Liver (tissue), 9 donors: ENCODE data around the gene DIP2C. TPM values are rescaled to one million over a fixed set of nuclear protein-coding genes. Genes with fewer than 3 reads are reported as not detected.

Experiments used
- DNase-seq: peaks from one replicate; pipeline ENCODE4 v3.0.0-alpha.2; 2017; ENCODE audit warnings: low spot score
- H3K27ac ChIP-seq, 2 donors: one replicate each; pipeline ENCODE4 v1.7.0; 2013; ENCODE audit warnings: inconsistent platforms in 2 of 2, low read length in 2 of 2, control low read depth in 1 of 2, low read depth in 1 of 2, mild to moderate bottlenecking in 1 of 2
- H3K27me3 ChIP-seq, 4 donors: one replicate each; pipeline versions ENCODE4 v1.6.1 to v1.7.0; 2013; ENCODE audit warnings: low read length in 3 of 4, inconsistent platforms in 1 of 4, mild to moderate bottlenecking in 1 of 4, moderate library complexity in 1 of 4; ENCODE audit not compliant: control insufficient read depth in 4 of 4, insufficient read depth in 4 of 4
- H3K36me3 ChIP-seq, 4 donors: one replicate each; pipeline versions ENCODE4 v1.6.1 to v1.7.0; 2013; ENCODE audit warnings: low read length in 3 of 4, mild to moderate bottlenecking in 3 of 4, low read depth in 1 of 4, moderate library complexity in 1 of 4; ENCODE audit not compliant: control insufficient read depth in 4 of 4, insufficient read depth in 3 of 4
- H3K4me1 ChIP-seq, 4 donors: one replicate each; pipeline versions ENCODE4 v1.6.1 to v1.7.0; 2013; ENCODE audit warnings: low read length in 3 of 4, mild to moderate bottlenecking in 3 of 4, moderate library complexity in 1 of 4; ENCODE audit not compliant: control insufficient read depth in 4 of 4, insufficient read depth in 4 of 4
- H3K4me3 ChIP-seq, 3 donors: one replicate each; pipeline versions ENCODE4 v1.6.1 to v1.7.0; 2013; ENCODE audit warnings: low read length in 3 of 3, control low read depth in 1 of 3, low read depth in 1 of 3, mild to moderate bottlenecking in 1 of 3
- H3K9ac ChIP-seq, 2 donors: one replicate each; pipeline ENCODE4 v1.7.0; 2013; ENCODE audit warnings: low read length in 2 of 2, mild to moderate bottlenecking in 2 of 2, moderate library complexity in 2 of 2, control low read depth in 1 of 2, low read depth in 1 of 2
- H3K9me3 ChIP-seq, 4 donors: one replicate each; pipeline versions ENCODE4 v1.6.1 to v1.7.0; 2013; ENCODE audit warnings: low read length in 3 of 4; ENCODE audit not compliant: control insufficient read depth in 4 of 4
- FOXA2 ChIP-seq: IDR thresholded peaks from 2 replicates; pipeline ENCODE4 v1.6.1; 2016; ENCODE audit warnings: antibody characterized with exemption
- GABPA ChIP-seq, 2 donors: IDR thresholded peaks in 1 of 2; conservative IDR thresholded peaks in 1 of 2; 2 replicates each; pipeline ENCODE4 v1.6.1; 2016; ENCODE audit warnings: antibody characterized with exemption in 2 of 2, mild to moderate bottlenecking in 1 of 2, moderate library complexity in 1 of 2
- HNF4A ChIP-seq, 2 donors: conservative IDR thresholded peaks; 2 replicates each; pipeline ENCODE4 v1.6.1; 2016; ENCODE audit warnings: antibody characterized with exemption in 2 of 2, mild to moderate bottlenecking in 2 of 2
- HNF4G ChIP-seq: IDR thresholded peaks from 2 replicates; pipeline ENCODE4 v1.6.1; 2016; ENCODE audit warnings: antibody characterized with exemption
- JUND ChIP-seq, 2 donors: IDR thresholded peaks; 2 replicates each; pipeline ENCODE4 v1.6.1; 2016; ENCODE audit warnings: antibody characterized with exemption in 2 of 2
- NR2F2 ChIP-seq: IDR thresholded peaks from 2 replicates; pipeline ENCODE4 v1.6.1; 2016; ENCODE audit warnings: antibody characterized with exemption
- RAD21 ChIP-seq, 2 donors: IDR thresholded peaks; 2 replicates each; pipeline ENCODE4 v1.6.1; 2016; ENCODE audit warnings: antibody characterized with exemption in 2 of 2, mild to moderate bottlenecking in 2 of 2
- SP1 ChIP-seq: IDR thresholded peaks from 2 replicates; pipeline ENCODE4 v1.6.1; 2018; ENCODE audit warnings: antibody characterized with exemption, mild to moderate bottlenecking
- TAF1 ChIP-seq: conservative IDR thresholded peaks from 2 replicates; pipeline ENCODE4 v1.6.1; 2016; ENCODE audit warnings: antibody characterized with exemption, mild to moderate bottlenecking
- YY1 ChIP-seq: IDR thresholded peaks from 2 replicates; pipeline ENCODE4 v1.6.1; 2016; ENCODE audit warnings: antibody characterized with exemption, mild to moderate bottlenecking
- ZBTB33 ChIP-seq: IDR thresholded peaks from 2 replicates; pipeline ENCODE4 v1.6.1; 2016; ENCODE audit warnings: antibody characterized with exemption
- WGBS: extraction: QIAGEN DNeasy Blood & Tissue Kit; methylation state at CpG from one replicate; pipeline ENCODE4 v1.1.7; 2013; 5-methylcytosine and 5-hydroxymethylcytosine counted together
- polyA plus RNA-seq, 2 donors: library from polyadenylated mRNA; stranded (reverse) in 1 of 2; unstranded in 1 of 2; fragments of 200-250 nt in 1 of 2; fragments of >200 nt in 1 of 2; fragmentation: Nextera tagmentation in 1 of 2; extraction: Ambion mirVana in 1 of 2; gene quantifications; one replicate each; pipeline versions ENCODE4 v1.2.1 to v1.2.3, GENCODE V29; 2013 to 2015
- total RNA-seq, 2 donors: library from RNA; depleted of rRNA; stranded (reverse); fragments of >200 nt; gene quantifications; one replicate each; pipeline ENCODE4 v1.2.3, GENCODE V29; 2014
- TF ChIP-seq, protein P1 (sequence below): fragments of 150-350 bp; IDR thresholded peaks from 2 replicates; pipeline ENCODE4 v1.5.1; 2017; ENCODE audit warnings: improper control_type of control experiment, low read depth, low read length; ENCODE audit not compliant: missing input control
- TF ChIP-seq, protein P2 (sequence below): IDR thresholded peaks from 2 replicates; pipeline ENCODE4 v1.6.1; 2016; ENCODE audit warnings: antibody characterized with exemption
- TF ChIP-seq, protein P3 (sequence below): IDR thresholded peaks from 2 replicates; pipeline ENCODE4 v1.6.1; 2016; ENCODE audit warnings: antibody characterized with exemption
- donor health status: healthy.
- donor health status: healthy.
- donor health status: healthy.
- donor health status: healthy.
- donor health status: healthy.

DIP2C gene
- total and polyA plus RNA-seq, 4 donors: 4.2 to 12.2 (median 5.7) TPM

- TF ChIP-seq SP1: no peak
- no peak for TF ChIP-seq RAD21 (IDR thresholded peaks at IDR 0.05)
- TF ChIP-seq, protein P1, sequence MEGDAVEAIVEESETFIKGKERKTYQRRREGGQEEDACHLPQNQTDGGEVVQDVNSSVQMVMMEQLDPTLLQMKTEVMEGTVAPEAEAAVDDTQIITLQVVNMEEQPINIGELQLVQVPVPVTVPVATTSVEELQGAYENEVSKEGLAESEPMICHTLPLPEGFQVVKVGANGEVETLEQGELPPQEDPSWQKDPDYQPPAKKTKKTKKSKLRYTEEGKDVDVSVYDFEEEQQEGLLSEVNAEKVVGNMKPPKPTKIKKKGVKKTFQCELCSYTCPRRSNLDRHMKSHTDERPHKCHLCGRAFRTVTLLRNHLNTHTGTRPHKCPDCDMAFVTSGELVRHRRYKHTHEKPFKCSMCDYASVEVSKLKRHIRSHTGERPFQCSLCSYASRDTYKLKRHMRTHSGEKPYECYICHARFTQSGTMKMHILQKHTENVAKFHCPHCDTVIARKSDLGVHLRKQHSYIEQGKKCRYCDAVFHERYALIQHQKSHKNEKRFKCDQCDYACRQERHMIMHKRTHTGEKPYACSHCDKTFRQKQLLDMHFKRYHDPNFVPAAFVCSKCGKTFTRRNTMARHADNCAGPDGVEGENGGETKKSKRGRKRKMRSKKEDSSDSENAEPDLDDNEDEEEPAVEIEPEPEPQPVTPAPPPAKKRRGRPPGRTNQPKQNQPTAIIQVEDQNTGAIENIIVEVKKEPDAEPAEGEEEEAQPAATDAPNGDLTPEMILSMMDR: no peak
- TF ChIP-seq FOXA2: no peak
- TF ChIP-seq YY1: no peak
Observed at GRCh38 chr10:373526-374309, 315.8 kb downstream of the DIP2C start (continued).

DNA sequence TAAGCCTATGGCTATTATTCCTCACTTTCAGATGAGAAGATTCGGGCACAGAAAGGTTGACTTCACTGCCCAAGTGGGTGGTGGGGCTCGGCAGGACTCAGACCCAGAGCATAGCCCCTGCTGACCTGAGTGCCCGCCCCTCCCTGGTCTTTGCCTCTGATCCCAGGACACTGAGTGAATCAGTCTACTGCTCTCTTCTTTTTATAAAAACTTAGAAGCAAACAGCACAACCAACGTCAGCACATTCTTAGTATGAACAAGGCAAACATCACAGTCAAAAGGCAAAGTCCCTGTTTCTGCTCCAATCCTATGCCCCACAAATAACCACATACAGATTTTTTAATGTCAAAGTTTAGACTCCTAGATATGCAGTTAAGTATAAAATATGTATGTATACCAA lies 316.5 kb downstream of the DIP2C start:
- H3K27ac ChIP-seq: peak overlapping the region; percentile 4 to 23
- H3K9ac ChIP-seq: no peak overlapping the region
- H3K9me3 ChIP-seq: no peaks in the 10 kb centered on the region
- WGBS: 51% methylated on average over 4 of the region's 4 CpGs
- TF ChIP-seq NR2F2 (no peak), GABPA (IDR thresholded peaks at IDR 0.05 in 1 of 2, conservative IDR thresholded peaks at IDR 0.05 in 1 of 2) (no peak), SP1 (peak; percentile 68), HNF4G (no peak), ZBTB33 (no peak), YY1 (no peak), TAF1 (no peak), FOXA2 (no peak), HNF4A (conservative IDR thresholded peaks at IDR 0.05) (peak; percentile 59 to 60), JUND (IDR thresholded peaks at IDR 0.05) (no peak)
- TF ChIP-seq, protein P1: no peak
- TF ChIP-seq, protein P2, sequence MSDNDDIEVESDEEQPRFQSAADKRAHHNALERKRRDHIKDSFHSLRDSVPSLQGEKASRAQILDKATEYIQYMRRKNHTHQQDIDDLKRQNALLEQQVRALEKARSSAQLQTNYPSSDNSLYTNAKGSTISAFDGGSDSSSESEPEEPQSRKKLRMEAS: no peak
- TF ChIP-seq, protein P3, sequence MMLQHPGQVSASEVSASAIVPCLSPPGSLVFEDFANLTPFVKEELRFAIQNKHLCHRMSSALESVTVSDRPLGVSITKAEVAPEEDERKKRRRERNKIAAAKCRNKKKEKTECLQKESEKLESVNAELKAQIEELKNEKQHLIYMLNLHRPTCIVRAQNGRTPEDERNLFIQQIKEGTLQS: no peak
- peaks cover 0 to 15% (median 7%) of the 10 kb centered on the region in 4 donors for H3K36me3 ChIP-seq
- peaks cover 4 to 14% (median 9%) of the 10 kb centered on the region in 4 donors for H3K4me1 ChIP-seq
- H3K27me3 ChIP-seq: no peaks in the 10 kb centered on the region
- no peak for DNase-seq
- H3K4me3 ChIP-seq: peak overlapping the region in 2 of 3 donors; percentile 25 to 50
